Left ventricle myocardium inferior (tissue), 1 donor: ENCODE measurements around the gene ELAVL4. TPM values are rescaled to one million over a fixed set of nuclear protein-coding genes. Genes with fewer than 3 reads are reported as not detected.

Source experiments
- DNase-seq: peaks from one replicate; pipeline ENCODE4 v3.0.0-alpha.2; 2020
- H3K27ac ChIP-seq: fragments of 200-600 bp; replicated peaks from 2 replicates; pipeline ENCODE4 v1.8.0; 2021
- H3K27me3 ChIP-seq: fragments of 200-600 bp; 2 replicates; pipeline ENCODE4 v1.8.0; 2021; ENCODE audit warnings: low read depth
- H3K36me3 ChIP-seq: fragments of 200-600 bp; 2 replicates; pipeline ENCODE4 v1.8.0; 2021
- H3K4me1 ChIP-seq: fragments of 200-600 bp; 2 replicates; pipeline ENCODE4 v1.8.0; 2021
- H3K4me3 ChIP-seq: fragments of 200-600 bp; 2 replicates; pipeline ENCODE4 v1.8.0; 2021; ENCODE audit warnings: mild to moderate bottlenecking, moderate library complexity
- H3K9me3 ChIP-seq: fragments of 200-600 bp; replicated peaks from 2 replicates; pipeline ENCODE4 v1.8.0; 2021
- intact Hi-C: fragments of 100-400 bp; cut with micrococcal nuclease; formaldehyde crosslinking; loops from one replicate; pipeline ENCODE4 v1.11.0; 2022
- total RNA-seq: library from RNA; stranded (reverse); fragmentation: NEBNext Ultra II Directional; extraction: Animal tissue kit (Norgen Biotek cat#: 25700); gene quantifications from one replicate; pipeline ENCODE4 v1.2.1, GENCODE V29; 2021
- TF ChIP-seq, protein P1 (sequence below): fragments of 200-600 bp; IDR thresholded peaks from 2 replicates; pipeline ENCODE4 v1.8.0; 2021; ENCODE audit warnings: antibody characterized with exemption, mild to moderate bottlenecking, borderline replicate concordance
- donor health status: DM: no; HTN: yes; CAD: no; lungs with severe emphysema.

Gene ELAVL4
- total RNA-seq, 1 donor from 2014 or later = not detected

DNA sequence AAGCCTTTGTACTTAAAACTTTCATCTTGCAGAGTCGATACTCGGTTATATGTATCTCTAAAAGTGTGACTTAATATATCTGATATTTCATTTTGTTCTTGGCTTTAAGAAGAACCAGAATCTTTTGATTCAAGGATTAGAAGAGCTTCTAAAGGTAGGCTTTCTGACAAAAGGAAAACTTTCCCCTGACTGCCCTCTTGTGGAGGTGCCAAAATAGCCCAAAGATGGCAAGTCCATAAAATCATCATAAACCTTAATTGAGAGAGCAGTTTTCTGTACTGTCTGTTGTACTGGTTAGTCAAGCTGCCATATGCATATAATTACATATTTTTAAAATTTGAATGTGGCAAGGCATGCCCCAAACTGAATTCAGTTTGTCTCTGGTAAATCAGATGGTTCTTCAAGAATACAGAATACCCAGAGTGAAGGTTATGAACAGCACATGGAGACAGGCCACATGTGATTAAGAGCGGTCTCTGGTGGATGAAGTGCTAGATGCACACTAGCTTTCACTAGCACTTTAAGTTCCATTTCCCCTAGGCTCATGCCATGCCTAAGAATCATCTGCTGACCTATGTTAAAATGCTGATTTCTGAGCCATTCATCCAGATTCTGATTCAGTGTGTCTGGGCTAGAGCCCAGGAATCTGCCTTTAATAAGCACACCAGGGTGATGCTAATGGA, 27.7 kb upstream of the ELAVL4 start:
- intact Hi-C loops = no loop called here
- Histone ChIP-seq H3K27ac (no peak overlapping the region), H3K36me3 (no peaks in the 10 kb centered on the region), H3K4me1 (no peaks in the 10 kb centered on the region), H3K27me3 (peaks cover 4% of the 10 kb centered on the region), H3K9me3 (no peaks in the 10 kb centered on the region), H3K4me3 (no peak overlapping the region)
- TF ChIP-seq, protein P1, sequence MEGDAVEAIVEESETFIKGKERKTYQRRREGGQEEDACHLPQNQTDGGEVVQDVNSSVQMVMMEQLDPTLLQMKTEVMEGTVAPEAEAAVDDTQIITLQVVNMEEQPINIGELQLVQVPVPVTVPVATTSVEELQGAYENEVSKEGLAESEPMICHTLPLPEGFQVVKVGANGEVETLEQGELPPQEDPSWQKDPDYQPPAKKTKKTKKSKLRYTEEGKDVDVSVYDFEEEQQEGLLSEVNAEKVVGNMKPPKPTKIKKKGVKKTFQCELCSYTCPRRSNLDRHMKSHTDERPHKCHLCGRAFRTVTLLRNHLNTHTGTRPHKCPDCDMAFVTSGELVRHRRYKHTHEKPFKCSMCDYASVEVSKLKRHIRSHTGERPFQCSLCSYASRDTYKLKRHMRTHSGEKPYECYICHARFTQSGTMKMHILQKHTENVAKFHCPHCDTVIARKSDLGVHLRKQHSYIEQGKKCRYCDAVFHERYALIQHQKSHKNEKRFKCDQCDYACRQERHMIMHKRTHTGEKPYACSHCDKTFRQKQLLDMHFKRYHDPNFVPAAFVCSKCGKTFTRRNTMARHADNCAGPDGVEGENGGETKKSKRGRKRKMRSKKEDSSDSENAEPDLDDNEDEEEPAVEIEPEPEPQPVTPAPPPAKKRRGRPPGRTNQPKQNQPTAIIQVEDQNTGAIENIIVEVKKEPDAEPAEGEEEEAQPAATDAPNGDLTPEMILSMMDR = peak; percentile 57
- no peak for DNase-seq

DNA sequence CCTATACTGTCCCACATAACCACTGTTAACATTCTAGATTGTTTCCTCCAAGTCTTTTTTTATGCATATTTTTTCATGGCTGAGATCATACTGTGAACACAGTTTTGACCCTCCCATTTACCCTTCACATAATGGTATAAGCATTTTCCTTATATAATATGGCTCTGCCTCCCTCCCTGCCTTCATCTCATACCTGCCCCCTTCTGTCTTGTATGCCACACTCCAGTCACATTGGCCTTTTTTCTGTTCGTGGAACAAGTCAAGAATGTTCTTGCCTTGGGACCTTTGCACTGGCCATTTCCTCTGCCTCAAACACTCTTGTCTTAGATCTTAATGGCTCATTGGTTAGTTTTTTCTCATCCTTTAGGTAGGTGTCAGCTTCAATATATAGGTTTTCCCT, 24.3 kb upstream of the ELAVL4 start:
- no peak overlapping the region for H3K27ac ChIP-seq
- H3K27me3 ChIP-seq = peaks cover 1% of the 10 kb centered on the region
- TF ChIP-seq, protein P1 = no peak
- H3K9me3 ChIP-seq = no peaks in the 10 kb centered on the region
- H3K36me3 ChIP-seq = no peaks in the 10 kb centered on the region
- H3K4me1 ChIP-seq = no peaks in the 10 kb centered on the region
- no peak overlapping the region for H3K4me3 ChIP-seq
- intact Hi-C loops = no loop called here
- no peak for DNase-seq

DNA sequence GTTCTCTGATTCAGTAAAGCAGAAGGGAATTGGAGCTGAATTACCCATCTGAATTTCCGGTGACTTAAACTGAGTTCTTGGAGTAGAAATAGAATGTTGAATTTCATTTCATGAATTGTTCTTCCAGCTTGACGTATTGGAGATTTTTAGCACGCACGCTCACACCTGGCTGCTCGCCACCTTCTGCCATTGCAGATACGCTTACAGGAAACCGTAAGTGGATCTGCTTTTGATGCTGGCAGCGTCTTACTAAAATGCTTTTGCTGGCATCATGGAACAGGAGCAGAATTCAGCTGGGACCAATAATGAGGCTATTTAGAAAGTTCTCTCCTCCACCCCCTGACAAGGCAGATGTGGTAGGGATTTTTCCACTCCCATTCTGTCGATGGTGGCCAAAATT, 17.7 kb upstream of the ELAVL4 start:
- Histone ChIP-seq H3K36me3 (no peaks in the 10 kb centered on the region), H3K4me3 (no peak overlapping the region), H3K9me3 (no peaks in the 10 kb centered on the region), H3K4me1 (no peaks in the 10 kb centered on the region), H3K27ac (no peak overlapping the region), H3K27me3 (peaks cover 17% of the 10 kb centered on the region)
- TF ChIP-seq, protein P1 = no peak
- intact Hi-C loops = no loop called here
- DNase-seq = no peak

DNA sequence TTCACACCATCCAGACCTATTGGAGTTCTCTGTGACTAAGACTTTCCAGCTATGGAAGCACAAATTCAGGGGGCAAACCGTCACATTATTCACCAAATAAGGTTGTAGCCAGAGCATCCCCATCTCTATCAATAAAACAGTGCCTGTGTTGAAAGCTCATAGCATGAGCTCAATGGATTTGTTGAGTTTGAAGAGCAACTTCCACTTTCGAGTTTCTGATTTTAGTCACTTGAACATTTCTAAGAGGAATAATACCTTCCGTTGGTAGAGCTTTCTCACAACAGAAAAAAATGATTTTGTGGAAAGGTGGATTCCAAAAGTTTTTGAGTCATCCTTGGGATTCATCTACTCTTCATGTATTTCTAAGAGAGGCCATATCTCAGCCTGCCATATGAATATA, 13.0 kb upstream of the ELAVL4 start:
- no peaks in the 10 kb centered on the region for H3K4me1 ChIP-seq
- H3K9me3 ChIP-seq = no peaks in the 10 kb centered on the region
- no peaks in the 10 kb centered on the region for H3K36me3 ChIP-seq
- TF ChIP-seq, protein P1 = no peak
- H3K27me3 ChIP-seq = peaks cover 9% of the 10 kb centered on the region
- no peak overlapping the region for H3K27ac ChIP-seq
- DNase-seq = no peak
- H3K4me3 ChIP-seq = no peak overlapping the region
- intact Hi-C loops = no loop called here

DNA sequence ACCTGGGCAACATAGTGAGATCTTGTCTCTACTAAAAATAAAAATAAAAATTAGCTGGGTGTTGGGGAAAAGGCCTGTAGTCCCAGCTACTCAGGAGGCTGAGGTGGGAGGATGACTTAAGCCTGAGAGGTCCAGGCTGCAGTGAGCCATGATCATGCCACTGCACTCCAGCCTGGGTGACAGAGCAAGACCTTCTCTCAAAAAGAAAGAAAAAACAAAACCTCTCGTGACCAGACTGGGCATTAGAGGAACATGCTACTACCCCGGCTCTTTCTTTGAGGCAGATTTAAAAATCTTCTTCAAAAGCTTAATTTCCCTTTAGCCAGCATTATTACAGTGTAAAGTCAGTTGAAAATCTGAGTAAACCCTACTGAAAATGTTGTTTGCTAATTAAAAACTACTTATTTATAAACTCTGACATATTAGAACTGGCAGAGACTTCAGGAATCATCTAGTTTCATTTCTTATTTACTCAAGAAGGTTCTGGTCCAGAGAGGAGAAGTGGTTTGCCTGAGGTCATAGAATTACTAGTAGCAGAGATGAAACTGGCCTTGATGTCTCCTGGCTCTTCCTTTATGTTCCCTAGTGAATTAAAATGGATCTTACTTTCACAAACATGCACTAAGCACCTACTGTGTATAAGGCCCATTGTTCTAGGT, 11.6 kb upstream of the ELAVL4 start:
- H3K27ac ChIP-seq = no peak overlapping the region
- no peaks in the 10 kb centered on the region for H3K9me3 ChIP-seq
- TF ChIP-seq, protein P1 = no peak
- H3K36me3 ChIP-seq = no peaks in the 10 kb centered on the region
- no peak overlapping the region for H3K4me3 ChIP-seq
- no peaks in the 10 kb centered on the region for H3K4me1 ChIP-seq
- intact Hi-C loops = no loop called here
- DNase-seq = no peak
- H3K27me3 ChIP-seq = peaks cover 4% of the 10 kb centered on the region
